ENCODE measurements around the gene SAG.
"Not testable (repeated sequence)": the region's sequence is repeated elsewhere in the genome, so short reads cannot be mapped to it uniquely, and the experiment has no call there.

SAG gene

DNA sequence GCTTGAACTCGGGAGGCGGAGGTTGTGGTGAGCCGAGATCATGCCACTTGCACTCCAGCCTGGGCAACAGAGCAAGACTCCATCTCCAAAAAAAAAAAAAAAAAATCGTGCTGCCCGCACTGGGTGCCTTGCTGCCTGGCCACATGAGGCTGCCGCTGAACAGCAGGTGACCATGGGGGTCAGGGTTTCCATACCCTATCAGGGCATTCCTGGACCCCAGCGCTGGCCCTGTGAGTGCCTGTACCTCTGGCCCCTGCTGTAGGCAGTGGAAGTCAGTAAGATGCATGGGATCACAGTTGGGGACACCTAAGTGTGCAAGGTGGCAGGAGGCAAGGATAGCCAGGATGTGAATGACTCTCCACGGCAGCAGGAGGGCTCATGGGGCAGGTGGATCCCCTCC is 18.9 kb downstream of the SAG start:
- H3K27me3 Mint-ChIP-seq, result no peaks in the 10 kb centered on the region
- peaks cover 29% of the 10 kb centered on the region for H3K4me1 Mint-ChIP-seq (ENCODE audit: low read depth)
- intact Hi-C loops (cut with micrococcal nuclease), result no loop called here
- H3K36me3 Mint-ChIP-seq (ENCODE audit: low read depth), result no peaks in the 10 kb centered on the region
- H3K9me3 Mint-ChIP-seq, result no peaks in the 10 kb centered on the region
- no peak overlapping the region for H3K27ac Mint-ChIP-seq
- no peak overlapping the region for H3K4me3 Mint-ChIP-seq

DNA sequence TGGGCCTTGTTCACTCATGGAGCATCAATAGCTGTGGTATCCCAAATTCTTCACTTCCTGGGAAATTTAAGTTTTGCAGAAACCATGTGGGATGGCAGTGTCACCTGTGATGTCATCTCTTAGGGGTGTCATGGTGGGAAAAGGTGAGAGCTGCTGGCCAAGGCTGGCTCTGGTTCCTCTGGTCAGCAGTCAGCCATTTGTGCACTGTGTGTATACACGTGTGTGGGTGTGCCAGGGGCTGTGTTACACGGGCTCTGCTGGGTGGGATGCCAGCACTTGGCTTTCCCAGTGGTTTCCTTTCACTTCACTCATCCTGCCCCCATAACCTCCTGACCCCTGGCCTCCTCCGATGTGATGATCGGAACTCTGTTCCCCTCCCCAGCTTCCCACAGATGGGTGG is 21.3 kb downstream of the SAG start:
- Mint-ChIP-seq H3K4me3 (no peak overlapping the region), H3K27ac (peak overlapping the region; percentile 93), H3K4me1 (ENCODE audit: low read depth) (peaks cover 43% of the 10 kb centered on the region), H3K27me3 (no peaks in the 10 kb centered on the region), H3K36me3 (ENCODE audit: low read depth) (no peaks in the 10 kb centered on the region), H3K9me3 (no peaks in the 10 kb centered on the region)
- intact Hi-C loops (cut with micrococcal nuclease), result no loop called here

GRCh38 chr2:233329489-233330135 is 22.0 kb downstream of the SAG start:
- H3K9me3 Mint-ChIP-seq, result no peaks in the 10 kb centered on the region
- no peak overlapping the region for H3K4me3 Mint-ChIP-seq
- intact Hi-C loops (cut with micrococcal nuclease), result no loop called here
- peak overlapping the region; percentile 93 for H3K27ac Mint-ChIP-seq
- no peaks in the 10 kb centered on the region for H3K27me3 Mint-ChIP-seq
- no peaks in the 10 kb centered on the region for H3K36me3 Mint-ChIP-seq (ENCODE audit: low read depth)
- peaks cover 42% of the 10 kb centered on the region for H3K4me1 Mint-ChIP-seq (ENCODE audit: low read depth)

DNA sequence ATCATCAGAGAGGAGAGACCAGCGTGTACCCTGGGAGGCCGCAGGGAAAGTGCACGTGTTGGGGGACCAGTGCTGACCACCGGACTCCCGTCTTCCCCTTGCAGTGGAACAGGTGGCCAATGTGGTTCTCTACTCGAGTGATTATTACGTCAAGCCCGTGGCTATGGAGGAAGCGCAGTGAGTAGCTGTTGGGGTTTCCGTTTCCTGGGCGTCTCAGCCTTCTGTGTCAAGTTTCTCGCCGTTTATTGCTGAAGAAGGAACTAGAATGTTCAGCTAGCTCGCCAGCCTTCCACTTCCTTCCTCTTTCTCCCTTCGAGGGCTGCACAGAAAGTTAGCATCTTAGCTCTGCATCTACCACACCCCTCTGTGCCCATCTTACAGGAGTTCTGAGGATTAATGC is 23.9 kb downstream of the SAG start:
- Mint-ChIP-seq H3K4me1 (ENCODE audit: low read depth) (peaks cover 42% of the 10 kb centered on the region), H3K4me3 (peak overlapping the region; percentile 45), H3K27me3 (no peaks in the 10 kb centered on the region), H3K27ac (peak overlapping the region; percentile 93), H3K36me3 (ENCODE audit: low read depth) (no peaks in the 10 kb centered on the region), H3K9me3 (no peaks in the 10 kb centered on the region)
- intact Hi-C loops (cut with micrococcal nuclease), result no loop called here

DNA sequence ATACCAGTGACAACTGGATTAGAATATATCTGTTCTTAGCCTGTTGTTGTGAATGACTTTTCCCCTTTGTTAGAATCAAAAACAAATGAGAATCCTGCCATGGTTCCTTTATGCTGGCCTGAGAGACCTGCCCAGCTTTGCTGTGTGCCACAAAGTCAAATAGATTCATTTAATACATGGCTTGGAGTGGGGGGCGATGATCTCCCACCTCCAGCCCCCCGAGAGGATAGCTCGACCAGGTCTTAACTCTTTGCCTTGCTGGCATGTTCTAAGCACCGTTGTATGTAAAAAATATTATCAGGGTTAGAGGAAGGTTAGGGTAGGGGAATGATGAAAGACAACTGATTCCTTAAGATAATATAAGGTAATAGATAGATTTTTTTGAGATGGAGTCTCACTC is 24.5 kb downstream of the SAG start:
- peaks cover 42% of the 10 kb centered on the region for H3K4me1 Mint-ChIP-seq (ENCODE audit: low read depth)
- intact Hi-C loops (cut with micrococcal nuclease), result no loop called here

GRCh38 chr2:233334915-233335314 is 27.3 kb downstream of the SAG start:
- Mint-ChIP-seq H3K4me3 (no peak overlapping the region), H3K27ac (peak overlapping the region; percentile 20), H3K4me1 (ENCODE audit: low read depth) (peaks cover 54% of the 10 kb centered on the region), H3K9me3 (no peaks in the 10 kb centered on the region), H3K36me3 (ENCODE audit: low read depth) (no peaks in the 10 kb centered on the region), H3K27me3 (no peaks in the 10 kb centered on the region)
- intact Hi-C loops (cut with micrococcal nuclease), result no loop called here

More for the DNA sequence above, 24.5 kb downstream of the SAG start:
- Mint-ChIP-seq H3K36me3 (ENCODE audit: low read depth) (no peaks in the 10 kb centered on the region), H3K27ac (peak overlapping the region; percentile 93), H3K4me3 (no peak overlapping the region), H3K27me3 (no peaks in the 10 kb centered on the region), H3K9me3 (no peaks in the 10 kb centered on the region)

GRCh38 chr2:233336091-233336490 is 28.5 kb downstream of the SAG start:
- intact Hi-C loops (cut with micrococcal nuclease); H3K9me3 Mint-ChIP-seq; H3K27ac Mint-ChIP-seq; H3K36me3 Mint-ChIP-seq (ENCODE audit: low read depth); H3K4me3 Mint-ChIP-seq; H3K27me3 Mint-ChIP-seq: not testable (repeated sequence)
- H3K4me1 Mint-ChIP-seq (ENCODE audit: low read depth), result peaks cover 49% of the 10 kb centered on the region

DNA sequence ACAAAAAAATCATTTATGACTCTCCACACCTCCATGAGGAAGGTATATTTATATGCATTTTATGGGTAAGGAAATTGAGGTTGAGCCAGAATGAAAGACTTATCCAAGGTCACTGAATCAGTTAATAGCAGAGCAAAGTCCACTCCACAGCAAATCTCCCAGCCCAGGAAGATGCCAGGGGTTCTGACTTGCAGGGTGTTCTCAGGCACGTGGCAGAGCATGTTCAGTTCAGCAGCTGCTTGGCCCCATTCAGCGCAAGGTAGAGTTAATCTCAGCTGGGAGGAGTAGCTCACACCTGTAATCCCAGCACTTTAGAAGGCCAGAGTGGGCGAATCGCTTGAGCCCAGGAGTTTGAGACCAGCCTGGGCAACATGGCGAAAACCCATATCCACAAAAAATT is 28.9 kb downstream of the SAG start:
- peaks cover 44% of the 10 kb centered on the region for H3K4me1 Mint-ChIP-seq (ENCODE audit: low read depth)
- intact Hi-C loops (cut with micrococcal nuclease), result no loop called here
- no peak overlapping the region for H3K27ac Mint-ChIP-seq
- H3K27me3 Mint-ChIP-seq, result no peaks in the 10 kb centered on the region
- no peak overlapping the region for H3K4me3 Mint-ChIP-seq
- no peaks in the 10 kb centered on the region for H3K36me3 Mint-ChIP-seq (ENCODE audit: low read depth)
- H3K9me3 Mint-ChIP-seq, result no peaks in the 10 kb centered on the region

GRCh38 chr2:233338046-233338445 is 30.4 kb downstream of the SAG start:
- peak overlapping the region; percentile 6 for H3K27ac Mint-ChIP-seq

GRCh38 chr2:233338812-233339368 is 31.3 kb downstream of the SAG start:
- H3K27ac Mint-ChIP-seq, result no peak overlapping the region
- intact Hi-C loops (cut with micrococcal nuclease), result no loop called here
- H3K4me1 Mint-ChIP-seq (ENCODE audit: low read depth), result peaks cover 31% of the 10 kb centered on the region
- H3K9me3 Mint-ChIP-seq, result no peaks in the 10 kb centered on the region
- no peaks in the 10 kb centered on the region for H3K27me3 Mint-ChIP-seq
- no peak overlapping the region for H3K4me3 Mint-ChIP-seq
- no peaks in the 10 kb centered on the region for H3K36me3 Mint-ChIP-seq (ENCODE audit: low read depth)

More at GRCh38 chr2:233338046-233338445, 30.4 kb downstream of the SAG start:
- no peaks in the 10 kb centered on the region for H3K27me3 Mint-ChIP-seq
- H3K9me3 Mint-ChIP-seq, result no peaks in the 10 kb centered on the region
- intact Hi-C loops (cut with micrococcal nuclease), result no loop called here
- no peaks in the 10 kb centered on the region for H3K36me3 Mint-ChIP-seq (ENCODE audit: low read depth)
- H3K4me3 Mint-ChIP-seq, result no peak overlapping the region
- H3K4me1 Mint-ChIP-seq (ENCODE audit: low read depth), result peaks cover 36% of the 10 kb centered on the region

GRCh38 chr2:233339427-233339826 is 31.8 kb downstream of the SAG start:
- intact Hi-C loops (cut with micrococcal nuclease), result no loop called here
- peaks cover 27% of the 10 kb centered on the region for H3K4me1 Mint-ChIP-seq (ENCODE audit: low read depth)

GRCh38 chr2:233341296-233341695 is 33.7 kb downstream of the SAG start:
- Mint-ChIP-seq H3K27me3 (no peaks in the 10 kb centered on the region), H3K4me3 (no peak overlapping the region), H3K4me1 (ENCODE audit: low read depth) (peaks cover 27% of the 10 kb centered on the region), H3K36me3 (ENCODE audit: low read depth) (no peaks in the 10 kb centered on the region), H3K27ac (no peak overlapping the region), H3K9me3 (no peaks in the 10 kb centered on the region)
- intact Hi-C loops (cut with micrococcal nuclease), result no loop called here

More at GRCh38 chr2:233339427-233339826, 31.8 kb downstream of the SAG start:
- Mint-ChIP-seq H3K4me3 (no peak overlapping the region), H3K36me3 (ENCODE audit: low read depth) (no peaks in the 10 kb centered on the region), H3K9me3 (no peaks in the 10 kb centered on the region), H3K27me3 (no peaks in the 10 kb centered on the region), H3K27ac (no peak overlapping the region)

GRCh38 chr2:233342301-233342700 is 34.7 kb downstream of the SAG start:
- Mint-ChIP-seq H3K4me3 (no peak overlapping the region), H3K36me3 (ENCODE audit: low read depth) (no peaks in the 10 kb centered on the region), H3K27me3 (no peaks in the 10 kb centered on the region), H3K9me3 (no peaks in the 10 kb centered on the region), H3K4me1 (ENCODE audit: low read depth) (peaks cover 32% of the 10 kb centered on the region), H3K27ac (no peak overlapping the region)
- intact Hi-C loops (cut with micrococcal nuclease), result no loop called here

DNA sequence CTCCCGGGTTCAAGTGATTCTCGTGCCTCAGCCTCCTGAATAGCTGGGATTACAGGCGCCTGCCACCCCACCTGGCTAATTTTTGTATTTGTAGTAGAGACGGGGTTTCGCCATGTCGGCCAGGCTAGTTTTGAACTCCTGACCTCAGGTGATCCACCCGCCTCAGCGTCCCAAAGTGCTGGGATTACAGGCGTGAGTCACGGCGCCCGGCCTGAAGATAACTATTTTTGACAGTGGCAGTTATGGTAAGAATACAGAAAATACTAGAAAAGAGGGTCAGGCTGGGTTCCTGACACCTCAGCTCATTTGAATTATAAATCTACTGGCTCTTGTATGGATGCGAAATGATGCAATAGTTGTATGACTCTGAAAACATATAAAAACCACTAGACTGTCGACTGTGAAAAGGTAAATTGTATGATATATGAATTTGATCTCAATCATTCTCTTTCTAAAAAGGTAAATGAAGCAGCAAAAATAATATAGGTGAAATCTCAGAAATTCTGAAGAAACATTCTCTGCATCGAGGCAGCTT is 35.6 kb downstream of the SAG start:
- intact Hi-C loops (cut with micrococcal nuclease), result no loop called here
- no peaks in the 10 kb centered on the region for H3K27me3 Mint-ChIP-seq
- H3K4me3 Mint-ChIP-seq, result no peak overlapping the region
- H3K4me1 Mint-ChIP-seq (ENCODE audit: low read depth), result peaks cover 35% of the 10 kb centered on the region
- H3K9me3 Mint-ChIP-seq, result no peaks in the 10 kb centered on the region
- H3K36me3 Mint-ChIP-seq (ENCODE audit: low read depth), result no peaks in the 10 kb centered on the region
- no peak overlapping the region for H3K27ac Mint-ChIP-seq

DNA sequence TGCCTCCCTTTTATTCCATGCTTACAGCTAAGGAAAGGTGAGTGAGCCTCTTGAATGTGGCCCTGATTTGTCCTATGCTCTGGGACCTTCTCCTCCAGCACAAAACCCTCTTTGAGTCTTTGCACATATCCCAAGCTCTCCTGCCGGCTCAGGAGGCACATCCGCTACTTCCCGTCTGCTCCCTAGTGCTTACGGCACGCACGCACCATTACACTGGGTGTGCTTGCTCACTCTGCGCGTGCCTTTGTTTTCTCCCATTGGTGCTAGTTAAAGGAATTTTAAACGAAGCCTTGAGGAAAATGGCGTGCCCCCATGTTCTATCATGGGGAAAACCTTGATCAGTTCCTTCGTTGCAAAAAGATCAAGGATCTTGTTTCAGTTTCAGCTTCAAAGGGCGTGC is 38.8 kb downstream of the SAG start:
- H3K9me3 Mint-ChIP-seq, result no peaks in the 10 kb centered on the region
- intact Hi-C loops (cut with micrococcal nuclease), result no loop called here
- H3K4me3 Mint-ChIP-seq, result no peak overlapping the region
- H3K36me3 Mint-ChIP-seq (ENCODE audit: low read depth), result no peaks in the 10 kb centered on the region
- no peaks in the 10 kb centered on the region for H3K27me3 Mint-ChIP-seq
- H3K4me1 Mint-ChIP-seq (ENCODE audit: low read depth), result peaks cover 46% of the 10 kb centered on the region
- H3K27ac Mint-ChIP-seq, result no peak overlapping the region
